GM10266 (cell line): ENCODE data around the gene CDH23.

Source experiments
- DNase-seq: peaks from one replicate; pipeline ENCODE4 v3.0.0; 2012; ENCODE audit errors: extremely low spot score
- CTCF ChIP-seq: IDR thresholded peaks from 2 replicates; pipeline ENCODE4 v1.5.1; 2012; ENCODE audit warnings: mild to moderate bottlenecking, low read depth; ENCODE audit not compliant: control insufficient read depth, insufficient read depth; ENCODE audit errors: missing control alignments

The CDH23 gene

GRCh38 chr10:71378336-71379117 is 18.2 kb upstream of the CDH23 start:
- no peak for DNase-seq

GRCh38 chr10:71379118-71379766 is 17.5 kb upstream of the CDH23 start:
- TF ChIP-seq CTCF, result no peak
- DNase-seq, result no peak

More at GRCh38 chr10:71378336-71379117, 18.2 kb upstream of the CDH23 start:
- TF ChIP-seq CTCF, result no peak

GRCh38 chr10:71380841-71381240 is 15.9 kb upstream of the CDH23 start:
- no peak for DNase-seq
- no peak for TF ChIP-seq CTCF

- no peak for DNase-seq
- no peak for TF ChIP-seq CTCF
Observed at GRCh38 chr10:71381611-71382010, 15.1 kb upstream of the CDH23 start.

- DNase-seq, result no peak
- no peak for TF ChIP-seq CTCF
Observed at GRCh38 chr10:71382028-71382427, 14.7 kb upstream of the CDH23 start.

- TF ChIP-seq CTCF, result no peak
- DNase-seq, result no peak
Observed at GRCh38 chr10:71382757-71383156, 14.0 kb upstream of the CDH23 start.
